ENCODE results near the gene UGGT1. TPM values are rescaled to one million over a fixed set of nuclear protein-coding genes. Genes with fewer than 3 reads are reported as not detected.

Gene UGGT1
- 10 to 100 TPM; 19.9 to 35.1 (median 26.9) TPM for polyA plus RNA-seq (ENCODE audit: insufficient read length in 10 of 10)
- long read RNA-seq, donor 1, partial matches to known transcripts: 13 of 13 reads
- long read RNA-seq, donor 1, other reads (novel, unspliced or antisense): 0 of 13 reads
- long read RNA-seq, donor 2: 0 reads
- long read RNA-seq, donor 3: 0 reads
- long read RNA-seq, donor 4: 0 reads
- long read RNA-seq, donor 5, full-length matches to known transcripts: 1 of 6 reads
- long read RNA-seq, donor 5, partial matches to known transcripts: 5 of 6 reads
- long read RNA-seq, donor 5, other reads (novel, unspliced or antisense): 0 of 6 reads
- long read RNA-seq, donor 6, full-length matches to known transcripts: 2 of 30 reads
- long read RNA-seq, donor 6, partial matches to known transcripts: 28 of 30 reads
- long read RNA-seq, donor 6, other reads (novel, unspliced or antisense): 0 of 30 reads
- long read RNA-seq, donor 7, full-length matches to known transcripts: 1 of 1 reads
- long read RNA-seq, donor 7, partial matches to known transcripts: 0 of 1 reads
- long read RNA-seq, donor 7, other reads (novel, unspliced or antisense): 0 of 1 reads
- long read RNA-seq, donor 8: 0 reads
- long read RNA-seq, donor 9: 0 reads

GRCh38 chr2:128090945-128091725, at the start of gene UGGT1:
Gene UGGT1 (plus strand): TSS chr2:128091200. CDS start chr2:128091358, 158 bp downstream.
- DNase-seq: peak; percentile 95 to 98 (median 97)

- no peak for DNase-seq
These were observed 49.4 kb upstream of the UGGT1 start for GRCh38 chr2:128041561-128041960.

GRCh38 chr2:128043041-128043440, 48.0 kb upstream of the UGGT1 start:
- no peak for DNase-seq

- DNase-seq: no peak
These were observed 37.7 kb upstream of the UGGT1 start for GRCh38 chr2:128053331-128053730.

GRCh38 chr2:128054104-128054885, 36.7 kb upstream of the UGGT1 start:
- DNase-seq: no peak

- no peak for DNase-seq
These were observed 33.7 kb upstream of the UGGT1 start for GRCh38 chr2:128057334-128057733.

GRCh38 chr2:128058114-128058513, 32.9 kb upstream of the UGGT1 start:
- DNase-seq: no peak

GRCh38 chr2:128062571-128062970, 28.4 kb upstream of the UGGT1 start:
- no peak for DNase-seq

- no peak for DNase-seq
These were observed 26.6 kb upstream of the UGGT1 start for GRCh38 chr2:128064353-128064752.

GRCh38 chr2:128069769-128070168, 21.2 kb upstream of the UGGT1 start:
- no peak for DNase-seq

GRCh38 chr2:128073278-128073677, 17.7 kb upstream of the UGGT1 start:
- DNase-seq: no peak

GRCh38 chr2:128076461-128077106, 14.4 kb upstream of the UGGT1 start:
- DNase-seq: no peak

GRCh38 chr2:128084757-128085156, 6.2 kb upstream of the UGGT1 start:
- DNase-seq: no peak

GRCh38 chr2:128086244-128086643, 4.8 kb upstream of the UGGT1 start:
- no peak for DNase-seq

- DNase-seq: no peak
These were observed 440 bp upstream of the UGGT1 start for GRCh38 chr2:128090575-128090944.

- peak in 2 of 3 donors; percentile 20 to 50 for DNase-seq
These were observed 703 bp downstream of the UGGT1 start for GRCh38 chr2:128091726-128092080.

- DNase-seq: no peak
These were observed 1.7 kb downstream of the UGGT1 start for GRCh38 chr2:128092656-128093055.

- no peak for DNase-seq
These were observed 2.8 kb downstream of the UGGT1 start for GRCh38 chr2:128093762-128094161.

GRCh38 chr2:128095201-128095600, 4.2 kb downstream of the UGGT1 start:
- DNase-seq: no peak

GRCh38 chr2:128103407-128103806, 12.4 kb downstream of the UGGT1 start:
- no peak for DNase-seq

- no peak for DNase-seq
These were observed 14.1 kb downstream of the UGGT1 start for GRCh38 chr2:128105072-128105471.
